ENCODE measurements around the gene INPP5E.

Gene INPP5E

DNA sequence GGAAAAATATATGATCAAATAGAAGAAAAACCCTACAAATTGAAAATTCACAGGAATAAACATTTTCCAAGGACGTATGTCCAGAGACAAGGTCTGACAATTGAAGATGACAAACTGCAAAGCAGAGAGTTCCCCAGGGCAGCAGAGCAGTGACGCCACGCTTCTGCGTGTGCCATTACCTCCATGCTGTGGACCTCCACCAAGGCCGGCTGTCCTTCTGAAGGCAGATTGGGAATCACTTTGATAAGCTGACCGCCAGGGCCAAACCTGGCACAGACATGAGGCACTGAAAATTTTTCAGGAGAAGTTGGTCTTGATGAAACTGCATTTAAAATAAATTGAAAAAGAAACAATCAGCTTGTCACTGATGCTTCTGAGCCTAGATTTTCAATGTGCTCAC lies 24.6 kb upstream of the INPP5E start:
- Histone ChIP-seq H3K4me1 (ENCODE audit: control insufficient read depth in 1 of 2, insufficient read depth in 1 of 2, low read depth in 1 of 2, low read length in 1 of 2) (no peaks in the 10 kb centered on the region), H3K9me3 (no peaks in the 10 kb centered on the region), H3K36me3 (peaks cover 100% of the 10 kb centered on the region), H3K27me3 (no peaks in the 10 kb centered on the region), H3K27ac (no peak overlapping the region), H3K4me3 (ENCODE audit: low read depth in 1 of 2, low read length in 1 of 2) (no peak overlapping the region)
- TF ChIP-seq, protein P1, sequence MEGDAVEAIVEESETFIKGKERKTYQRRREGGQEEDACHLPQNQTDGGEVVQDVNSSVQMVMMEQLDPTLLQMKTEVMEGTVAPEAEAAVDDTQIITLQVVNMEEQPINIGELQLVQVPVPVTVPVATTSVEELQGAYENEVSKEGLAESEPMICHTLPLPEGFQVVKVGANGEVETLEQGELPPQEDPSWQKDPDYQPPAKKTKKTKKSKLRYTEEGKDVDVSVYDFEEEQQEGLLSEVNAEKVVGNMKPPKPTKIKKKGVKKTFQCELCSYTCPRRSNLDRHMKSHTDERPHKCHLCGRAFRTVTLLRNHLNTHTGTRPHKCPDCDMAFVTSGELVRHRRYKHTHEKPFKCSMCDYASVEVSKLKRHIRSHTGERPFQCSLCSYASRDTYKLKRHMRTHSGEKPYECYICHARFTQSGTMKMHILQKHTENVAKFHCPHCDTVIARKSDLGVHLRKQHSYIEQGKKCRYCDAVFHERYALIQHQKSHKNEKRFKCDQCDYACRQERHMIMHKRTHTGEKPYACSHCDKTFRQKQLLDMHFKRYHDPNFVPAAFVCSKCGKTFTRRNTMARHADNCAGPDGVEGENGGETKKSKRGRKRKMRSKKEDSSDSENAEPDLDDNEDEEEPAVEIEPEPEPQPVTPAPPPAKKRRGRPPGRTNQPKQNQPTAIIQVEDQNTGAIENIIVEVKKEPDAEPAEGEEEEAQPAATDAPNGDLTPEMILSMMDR (IDR thresholded peaks at IDR 0.05), result no peak

DNA sequence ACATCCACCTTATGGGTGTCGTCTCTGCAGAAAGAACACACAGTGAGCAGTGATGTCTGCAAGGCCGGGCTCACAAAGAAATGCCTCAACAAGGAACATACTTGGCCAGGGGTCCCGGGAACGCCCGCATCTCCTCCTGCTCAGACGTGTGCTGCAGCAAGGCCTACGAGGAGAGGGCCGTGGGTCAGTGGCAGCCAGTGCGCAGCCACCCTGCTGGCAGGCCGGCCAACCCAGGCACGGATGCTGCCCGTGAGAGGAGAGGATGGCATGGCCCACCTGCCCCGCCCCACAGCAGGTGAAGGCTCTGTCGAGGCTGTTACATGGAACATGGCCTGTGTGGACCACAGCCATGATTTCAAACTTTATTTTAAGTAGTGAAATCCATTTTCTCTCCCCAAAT lies 23.9 kb upstream of the INPP5E start:
- no peaks in the 10 kb centered on the region for H3K4me1 ChIP-seq (ENCODE audit: control insufficient read depth in 1 of 2, insufficient read depth in 1 of 2, low read depth in 1 of 2, low read length in 1 of 2)
- H3K9me3 ChIP-seq, result no peaks in the 10 kb centered on the region
- no peak overlapping the region for H3K4me3 ChIP-seq (ENCODE audit: low read depth in 1 of 2, low read length in 1 of 2)
- H3K27me3 ChIP-seq, result no peaks in the 10 kb centered on the region
- TF ChIP-seq, protein P1 (IDR thresholded peaks at IDR 0.05), result no peak
- peaks cover 100% of the 10 kb centered on the region for H3K36me3 ChIP-seq
- no peak overlapping the region for H3K27ac ChIP-seq

DNA sequence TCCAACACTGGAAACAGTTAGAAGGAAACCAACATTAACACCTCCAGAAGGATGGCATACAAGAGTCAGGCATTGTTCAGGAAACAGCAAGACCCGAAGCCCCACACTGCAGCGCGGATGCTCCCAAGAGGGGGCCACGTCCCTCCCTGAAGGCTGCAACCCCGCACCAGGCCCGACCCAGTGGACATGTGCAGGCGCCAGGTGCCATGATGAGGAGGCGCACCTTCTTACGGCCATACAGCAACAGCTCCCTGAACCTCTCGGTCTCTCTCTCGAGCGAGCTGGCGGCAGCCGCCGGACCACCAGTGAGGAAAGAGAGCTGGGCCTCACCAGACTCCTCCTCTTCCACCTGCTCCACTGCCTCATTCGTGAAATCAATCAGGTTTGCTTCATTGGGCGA lies 23.0 kb upstream of the INPP5E start:
- H3K9me3 ChIP-seq, result no peaks in the 10 kb centered on the region
- TF ChIP-seq, protein P1 (IDR thresholded peaks at IDR 0.05), result no peak
- H3K4me1 ChIP-seq (ENCODE audit: control insufficient read depth in 1 of 2, insufficient read depth in 1 of 2, low read depth in 1 of 2, low read length in 1 of 2), result no peaks in the 10 kb centered on the region
- H3K36me3 ChIP-seq, result peaks cover 100% of the 10 kb centered on the region
- no peak overlapping the region for H3K27ac ChIP-seq
- H3K4me3 ChIP-seq (ENCODE audit: low read depth in 1 of 2, low read length in 1 of 2), result no peak overlapping the region
- H3K27me3 ChIP-seq, result no peaks in the 10 kb centered on the region

DNA sequence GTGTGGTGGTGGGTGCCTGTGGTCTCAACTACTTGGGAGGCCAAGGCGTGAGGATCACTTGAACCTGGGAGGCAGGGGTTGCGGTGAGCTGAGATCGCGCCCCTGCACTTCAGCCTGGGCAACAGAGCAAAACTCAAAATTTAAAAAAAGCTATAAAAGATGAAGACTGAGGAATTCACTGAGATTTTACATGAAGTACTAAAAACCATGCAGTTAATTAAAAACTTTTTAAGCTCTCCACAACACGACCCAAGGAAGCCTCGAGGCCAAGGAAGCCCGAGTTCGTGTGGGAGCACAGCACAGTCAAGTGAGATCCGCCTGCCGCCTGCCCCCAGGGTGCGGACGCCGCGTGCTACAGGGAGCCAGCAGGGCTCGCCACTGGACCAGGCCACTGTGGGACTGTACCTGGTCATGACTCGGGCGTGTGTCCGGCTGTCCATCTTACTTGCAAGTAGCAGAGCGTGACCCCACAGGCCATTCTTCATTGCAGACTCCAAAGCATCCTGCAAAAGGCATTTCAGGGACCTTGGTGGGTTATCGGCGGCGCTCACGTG lies 21.2 kb upstream of the INPP5E start:
- H3K27ac ChIP-seq, result no peak overlapping the region
- H3K4me3 ChIP-seq (ENCODE audit: low read depth in 1 of 2, low read length in 1 of 2), result no peak overlapping the region
- TF ChIP-seq, protein P1 (IDR thresholded peaks at IDR 0.05), result no peak
- H3K4me1 ChIP-seq (ENCODE audit: control insufficient read depth in 1 of 2, insufficient read depth in 1 of 2, low read depth in 1 of 2, low read length in 1 of 2), result no peaks in the 10 kb centered on the region
- peaks cover 100% of the 10 kb centered on the region for H3K36me3 ChIP-seq
- H3K9me3 ChIP-seq, result no peaks in the 10 kb centered on the region
- no peaks in the 10 kb centered on the region for H3K27me3 ChIP-seq

DNA sequence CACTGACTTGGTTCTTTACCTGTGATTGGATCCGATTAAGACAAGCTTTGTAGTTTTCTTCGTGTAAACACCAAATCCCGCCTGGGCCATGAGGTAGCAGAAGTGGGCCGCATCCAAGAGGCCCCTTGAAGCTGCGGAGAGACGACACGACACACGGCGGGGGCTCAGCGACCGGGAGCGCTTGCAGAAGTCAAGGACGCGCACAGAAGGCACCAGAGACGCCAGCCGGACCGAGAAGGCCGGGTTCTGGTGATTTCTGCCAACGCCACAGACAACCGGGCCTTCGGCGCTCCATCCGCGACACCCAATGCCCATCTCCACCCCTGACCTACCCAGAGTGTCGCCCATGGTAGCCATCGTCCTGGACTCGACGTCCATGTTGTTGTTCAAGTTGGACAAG lies 19.8 kb upstream of the INPP5E start:
- no peak overlapping the region for H3K4me3 ChIP-seq (ENCODE audit: low read depth in 1 of 2, low read length in 1 of 2)
- no peaks in the 10 kb centered on the region for H3K27me3 ChIP-seq
- H3K27ac ChIP-seq, result no peak overlapping the region
- H3K4me1 ChIP-seq (ENCODE audit: control insufficient read depth in 1 of 2, insufficient read depth in 1 of 2, low read depth in 1 of 2, low read length in 1 of 2), result no peaks in the 10 kb centered on the region
- TF ChIP-seq, protein P1 (IDR thresholded peaks at IDR 0.05), result no peak
- no peaks in the 10 kb centered on the region for H3K9me3 ChIP-seq
- H3K36me3 ChIP-seq, result peaks cover 100% of the 10 kb centered on the region

DNA sequence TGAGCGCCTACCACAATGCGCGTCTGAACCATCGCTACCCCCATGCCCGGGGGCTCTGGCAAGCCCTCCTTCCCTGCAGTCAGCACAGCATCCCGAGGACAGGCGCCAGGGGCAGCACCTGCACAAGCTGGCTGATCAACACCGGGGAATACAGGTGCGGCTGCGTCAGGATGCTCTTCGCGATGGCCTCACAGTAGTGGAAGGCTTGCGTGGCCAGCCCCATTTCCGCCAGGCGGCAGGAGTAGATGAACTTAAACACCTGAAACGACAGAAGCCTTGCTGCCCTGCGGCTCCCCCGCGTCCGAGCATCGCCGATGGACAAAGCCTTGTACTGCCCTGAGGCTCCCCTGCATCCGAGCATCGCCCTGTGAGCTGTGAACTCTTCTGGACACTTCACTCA lies 17.7 kb upstream of the INPP5E start:
- Histone ChIP-seq H3K36me3 (peaks cover 93% of the 10 kb centered on the region), H3K9me3 (no peaks in the 10 kb centered on the region), H3K4me3 (ENCODE audit: low read depth in 1 of 2, low read length in 1 of 2) (no peak overlapping the region), H3K4me1 (ENCODE audit: control insufficient read depth in 1 of 2, insufficient read depth in 1 of 2, low read depth in 1 of 2, low read length in 1 of 2) (no peaks in the 10 kb centered on the region), H3K27me3 (no peaks in the 10 kb centered on the region), H3K27ac (no peak overlapping the region)
- TF ChIP-seq, protein P1 (IDR thresholded peaks at IDR 0.05), result no peak
